Right lobe of liver (tissue), 4 donors: Measurements from ENCODE around the gene PNLIP.

Experiments
- POLR2A ChIP-seq: fragments of 450-650 bp; IDR thresholded peaks from one replicate; pipeline ENCODE4 v1.6.1; 2017; ENCODE audit warnings: antibody characterized with exemption, mild to moderate bottlenecking
- TF ChIP-seq, protein P1 (sequence below), 4 donors: fragments of 200-600 bp in 3 of 4; fragments of 450-650 bp in 1 of 4; IDR thresholded peaks; one replicate each; pipeline versions ENCODE4 v1.5.1 to v1.8.0; 2016 to 2022; ENCODE audit warnings: antibody characterized with exemption in 4 of 4, mild to moderate bottlenecking in 2 of 4
- donor health status: DM: no; HTN: no; CAD: no.
- donor health status: DM: no; HTN: no; CAD: no.
- donor health status: DM: no; HTN: yes; CAD: no.

DNA sequence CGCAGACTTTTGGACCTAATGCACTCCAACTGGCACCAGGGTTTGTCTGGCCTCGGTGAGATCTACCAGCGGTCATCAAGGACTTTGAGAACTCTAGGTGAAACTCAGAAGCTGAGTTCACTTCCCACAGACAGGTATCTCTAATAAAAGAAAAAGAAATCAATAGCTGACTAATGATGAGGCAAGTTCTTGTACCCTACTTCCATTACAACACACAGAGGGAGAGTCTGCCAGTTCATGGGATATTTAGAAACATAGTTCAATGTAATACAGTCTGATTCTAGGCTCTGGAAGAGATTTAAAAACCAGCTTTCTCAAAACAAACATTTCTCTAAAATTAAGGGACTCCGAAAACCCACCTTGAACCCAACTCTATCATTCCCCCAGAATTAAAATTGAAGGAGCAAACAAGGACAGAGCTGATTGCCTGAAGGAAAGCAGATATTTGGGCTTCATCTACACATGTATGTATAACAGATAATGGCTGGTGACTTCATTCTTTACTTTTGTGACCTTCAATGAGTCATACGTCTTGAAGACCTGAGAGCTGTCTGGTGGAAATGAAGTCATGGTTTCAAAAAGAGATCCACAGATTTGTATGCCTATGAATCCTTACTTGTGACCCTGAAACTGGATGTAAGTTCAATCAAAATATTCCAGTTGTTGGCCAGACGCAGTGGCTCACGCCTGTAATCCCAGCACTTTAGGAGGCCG is 42.3 kb downstream of the PNLIP start:
- TF ChIP-seq, protein P1, sequence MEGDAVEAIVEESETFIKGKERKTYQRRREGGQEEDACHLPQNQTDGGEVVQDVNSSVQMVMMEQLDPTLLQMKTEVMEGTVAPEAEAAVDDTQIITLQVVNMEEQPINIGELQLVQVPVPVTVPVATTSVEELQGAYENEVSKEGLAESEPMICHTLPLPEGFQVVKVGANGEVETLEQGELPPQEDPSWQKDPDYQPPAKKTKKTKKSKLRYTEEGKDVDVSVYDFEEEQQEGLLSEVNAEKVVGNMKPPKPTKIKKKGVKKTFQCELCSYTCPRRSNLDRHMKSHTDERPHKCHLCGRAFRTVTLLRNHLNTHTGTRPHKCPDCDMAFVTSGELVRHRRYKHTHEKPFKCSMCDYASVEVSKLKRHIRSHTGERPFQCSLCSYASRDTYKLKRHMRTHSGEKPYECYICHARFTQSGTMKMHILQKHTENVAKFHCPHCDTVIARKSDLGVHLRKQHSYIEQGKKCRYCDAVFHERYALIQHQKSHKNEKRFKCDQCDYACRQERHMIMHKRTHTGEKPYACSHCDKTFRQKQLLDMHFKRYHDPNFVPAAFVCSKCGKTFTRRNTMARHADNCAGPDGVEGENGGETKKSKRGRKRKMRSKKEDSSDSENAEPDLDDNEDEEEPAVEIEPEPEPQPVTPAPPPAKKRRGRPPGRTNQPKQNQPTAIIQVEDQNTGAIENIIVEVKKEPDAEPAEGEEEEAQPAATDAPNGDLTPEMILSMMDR (IDR thresholded peaks at IDR 0.05): no peak
- no peak for TF ChIP-seq POLR2A
